Measurements from ENCODE around the gene RASGRP3.
"Not testable (repeated sequence)": the region's sequence is repeated elsewhere in the genome, so short reads cannot be mapped to it uniquely, and the experiment has no call there.

Gene RASGRP3

GRCh38 chr2:33476131-33476792, at the start of gene RASGRP3:
RASGRP3 (plus strand) TSS chr2:33476649; CDS start chr2:33515137, 38,488 bp downstream.
- DNase-seq: peak; percentile 84

GRCh38 chr2:33426666-33427231, 49.7 kb upstream of the RASGRP3 start:
- DNase-seq: no peak

GRCh38 chr2:33430077-33430476, 46.4 kb upstream of the RASGRP3 start:
- DNase-seq: no peak

GRCh38 chr2:33430856-33431255, 45.6 kb upstream of the RASGRP3 start:
- DNase-seq: no peak

GRCh38 chr2:33432871-33433270, 43.6 kb upstream of the RASGRP3 start:
- DNase-seq: no peak

GRCh38 chr2:33433279-33434235, 42.9 kb upstream of the RASGRP3 start:
- no peak for DNase-seq

- DNase-seq: no peak
These were observed 40.9 kb upstream of the RASGRP3 start for GRCh38 chr2:33435518-33435917.

GRCh38 chr2:33436083-33436482, 40.4 kb upstream of the RASGRP3 start:
- no peak for DNase-seq

GRCh38 chr2:33437297-33437696, 39.2 kb upstream of the RASGRP3 start:
- DNase-seq: no peak

- DNase-seq: no peak
These were observed 38.6 kb upstream of the RASGRP3 start for GRCh38 chr2:33437815-33438214.

GRCh38 chr2:33441235-33441810, 35.1 kb upstream of the RASGRP3 start:
- peak; percentile 58 for DNase-seq

GRCh38 chr2:33442052-33442451, 34.4 kb upstream of the RASGRP3 start:
- DNase-seq: not testable (repeated sequence)

- DNase-seq: no peak
These were observed 33.8 kb upstream of the RASGRP3 start for GRCh38 chr2:33442528-33443079.

- DNase-seq: no peak
These were observed 33.1 kb upstream of the RASGRP3 start for GRCh38 chr2:33443274-33443829.

- no peak for DNase-seq
These were observed 31.5 kb upstream of the RASGRP3 start for GRCh38 chr2:33444967-33445366.

- DNase-seq: peak; percentile 58
These were observed 28.1 kb upstream of the RASGRP3 start for GRCh38 chr2:33448220-33448899.

GRCh38 chr2:33451214-33451613, 25.2 kb upstream of the RASGRP3 start:
- DNase-seq: no peak

GRCh38 chr2:33451825-33452224, 24.6 kb upstream of the RASGRP3 start:
- no peak for DNase-seq

GRCh38 chr2:33452545-33452944, 23.9 kb upstream of the RASGRP3 start:
- DNase-seq: no peak

GRCh38 chr2:33453905-33454479, 22.5 kb upstream of the RASGRP3 start:
- DNase-seq: no peak

GRCh38 chr2:33457556-33458247, 18.7 kb upstream of the RASGRP3 start:
- DNase-seq: no peak

Measured in suppressor macrophage treated with lipopolysaccharide for 4 hours (primary cell).